A673 (cell line): ENCODE data around the gene FOXF1. TPM values are rescaled to one million over a fixed set of nuclear protein-coding genes. Genes with fewer than 3 reads are reported as not detected.

Experiments used
- BruUV-seq: library from RNA; stranded (reverse); fragments of 400-500 nt; replicated peaks from 2 replicates; lab custom pipeline; 2021; lab: Mats Ljungman, UMichigan
- CTCF ChIA-PET: fragments of 300-600 bp; sonication (Branson Sonifier 250); formaldehyde crosslinking; loops from one replicate; lab custom pipeline; 2022; ENCODE audit warnings: antibody characterized with exemption; lab: Charles Lee
- POLR2A ChIA-PET: fragments of 300-600 bp; sonication (Branson Sonifier 250); formaldehyde crosslinking; loops from one replicate; lab custom pipeline; 2022; ENCODE audit warnings: antibody characterized with exemption; ENCODE audit not compliant: low non-redundant PET; lab: Charles Lee
- DNase-seq: peaks from one replicate; pipeline ENCODE4 v3.0.0-alpha.2; 2015; ENCODE audit warnings: low spot score
- H3K27ac ChIP-seq: fragments of 200-600 bp; sonication (generic); 2 replicates; pipeline ENCODE4 v1.5.1; 2016; ENCODE audit warnings: mixed run types, low read depth, mild to moderate bottlenecking, mixed read lengths, antibody characterized with exemption, low read length; ENCODE audit not compliant: poor library complexity, severe bottlenecking
- H3K27me3 ChIP-seq: fragments of 200-600 bp; sonication (generic); replicated peaks from 2 replicates; pipeline ENCODE4 v1.6.1; 2017; ENCODE audit warnings: mixed run types, low read depth, mild to moderate bottlenecking, mixed read lengths, antibody characterized with exemption, low read length; ENCODE audit not compliant: insufficient read depth, poor library complexity
- H3K36me3 ChIP-seq: fragments of 200-600 bp; sonication (generic); 2 replicates; pipeline ENCODE4 v1.6.1; 2016; ENCODE audit warnings: mixed run types, mild to moderate bottlenecking, mixed read lengths, antibody characterized with exemption, low read length; ENCODE audit not compliant: insufficient read depth, poor library complexity, severe bottlenecking
- H3K4me1 ChIP-seq: fragments of 200-600 bp; sonication (generic); 2 replicates; pipeline ENCODE4 v1.6.1; 2017; ENCODE audit warnings: mixed run types, mild to moderate bottlenecking, mixed read lengths, antibody characterized with exemption, low read length; ENCODE audit not compliant: insufficient read depth, poor library complexity, severe bottlenecking
- H3K4me3 ChIP-seq: fragments of 200-600 bp; sonication (generic); 2 replicates; pipeline ENCODE4 v1.5.1; 2016; ENCODE audit warnings: low read depth, mixed run types, mild to moderate bottlenecking, mixed read lengths, low read length; ENCODE audit not compliant: poor library complexity, severe bottlenecking
- H3K9me3 ChIP-seq: fragments of 200-600 bp; sonication (generic); 2 replicates; pipeline ENCODE4 v1.6.1; 2016; ENCODE audit warnings: mixed run types, low read depth, mild to moderate bottlenecking, mixed read lengths, antibody characterized with exemption, low read length; ENCODE audit not compliant: poor library complexity, severe bottlenecking
- EZH2 ChIP-seq: fragments of 200-600 bp; sonication (generic); IDR thresholded peaks from 2 replicates; pipeline ENCODE4 v1.6.1; 2017; ENCODE audit warnings: borderline replicate concordance, low read depth, mild to moderate bottlenecking, mixed read lengths, antibody characterized with exemption, low read length; ENCODE audit not compliant: poor library complexity, severe bottlenecking
- intact Hi-C: fragments of 100-400 bp; cut with micrococcal nuclease; formaldehyde crosslinking; loops from one replicate; pipeline ENCODE4 v1.10.0; 2022; ENCODE audit not compliant: unreplicated experiment
- total RNA-seq: library from RNA; stranded (reverse); gene quantifications from 2 replicates; pipeline ENCODE4 v1.2.3, GENCODE V29; 2021
- TF ChIP-seq, protein P1 (sequence below): fragments of 300-800, 200-600 bp; sonication (generic); conservative IDR thresholded peaks from 2 replicates; pipeline ENCODE4 v1.5.1; 2017; ENCODE audit warnings: low read depth, mild to moderate bottlenecking, antibody characterized with exemption, low read length, moderate library complexity, mixed read lengths

Gene FOXF1
- total RNA-seq, 1 experiment from 2014 or later = not detected

DNA sequence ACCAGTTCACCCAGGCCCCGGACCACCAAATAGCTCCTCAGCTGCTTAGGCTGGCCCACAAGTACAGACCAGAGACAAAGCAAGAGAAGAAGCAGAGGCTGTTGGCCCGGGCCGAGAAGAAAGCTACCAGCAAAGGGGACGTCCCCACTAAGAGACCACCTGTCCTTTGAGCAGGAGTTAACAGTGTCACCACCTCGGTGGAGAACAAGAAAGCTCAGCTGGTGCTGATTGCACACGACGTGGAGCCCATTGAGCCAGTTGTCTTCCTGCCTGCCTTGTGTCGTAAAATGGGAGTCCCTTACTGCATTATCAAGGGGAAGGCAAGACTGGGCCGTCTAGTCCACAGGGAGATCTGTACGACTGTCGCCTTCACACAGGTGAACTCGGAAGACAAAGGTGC is 15.4 kb downstream of the FOXF1 start:
- Histone ChIP-seq H3K9me3 (no peaks in the 10 kb centered on the region), H3K27me3 (peaks cover 61% of the 10 kb centered on the region), H3K4me3 (no peak overlapping the region), H3K27ac (no peak overlapping the region), H3K4me1 (no peaks in the 10 kb centered on the region), H3K36me3 (no peaks in the 10 kb centered on the region)
- DNase-seq = no peak
- TF ChIP-seq EZH2 = no peak
- TF ChIP-seq, protein P1, sequence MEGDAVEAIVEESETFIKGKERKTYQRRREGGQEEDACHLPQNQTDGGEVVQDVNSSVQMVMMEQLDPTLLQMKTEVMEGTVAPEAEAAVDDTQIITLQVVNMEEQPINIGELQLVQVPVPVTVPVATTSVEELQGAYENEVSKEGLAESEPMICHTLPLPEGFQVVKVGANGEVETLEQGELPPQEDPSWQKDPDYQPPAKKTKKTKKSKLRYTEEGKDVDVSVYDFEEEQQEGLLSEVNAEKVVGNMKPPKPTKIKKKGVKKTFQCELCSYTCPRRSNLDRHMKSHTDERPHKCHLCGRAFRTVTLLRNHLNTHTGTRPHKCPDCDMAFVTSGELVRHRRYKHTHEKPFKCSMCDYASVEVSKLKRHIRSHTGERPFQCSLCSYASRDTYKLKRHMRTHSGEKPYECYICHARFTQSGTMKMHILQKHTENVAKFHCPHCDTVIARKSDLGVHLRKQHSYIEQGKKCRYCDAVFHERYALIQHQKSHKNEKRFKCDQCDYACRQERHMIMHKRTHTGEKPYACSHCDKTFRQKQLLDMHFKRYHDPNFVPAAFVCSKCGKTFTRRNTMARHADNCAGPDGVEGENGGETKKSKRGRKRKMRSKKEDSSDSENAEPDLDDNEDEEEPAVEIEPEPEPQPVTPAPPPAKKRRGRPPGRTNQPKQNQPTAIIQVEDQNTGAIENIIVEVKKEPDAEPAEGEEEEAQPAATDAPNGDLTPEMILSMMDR = no peak
- BruUV-seq = no TSS peak
- intact Hi-C loops = no loop called here
- ChIA-PET CTCF (no interaction called here), POLR2A (no interaction called here)

DNA sequence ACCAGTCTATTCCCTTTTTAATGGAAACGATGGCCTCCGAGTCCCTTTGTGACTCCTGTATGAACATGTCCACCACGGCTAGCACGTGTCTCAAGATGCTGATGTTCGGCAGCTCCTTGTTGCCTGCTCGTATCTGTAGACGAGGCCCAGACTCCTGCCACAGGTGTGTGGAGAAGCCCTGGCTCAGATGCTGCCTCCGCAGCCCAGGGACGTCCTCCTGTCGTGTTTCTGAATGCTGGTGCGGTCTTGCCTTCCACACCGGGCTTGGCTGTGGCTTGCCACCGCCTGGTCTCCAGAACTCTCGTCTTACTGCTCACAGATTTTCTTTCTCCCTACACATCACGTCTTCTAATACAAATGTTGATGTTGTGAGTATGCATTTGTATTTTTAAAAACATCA is 17.0 kb downstream of the FOXF1 start:
- Histone ChIP-seq H3K27ac (no peak overlapping the region), H3K36me3 (no peaks in the 10 kb centered on the region), H3K9me3 (no peaks in the 10 kb centered on the region), H3K27me3 (peaks cover 45% of the 10 kb centered on the region), H3K4me3 (no peak overlapping the region), H3K4me1 (no peaks in the 10 kb centered on the region)
- no peak for DNase-seq
- no peak for TF ChIP-seq EZH2
- TF ChIP-seq, protein P1 = no peak
- no TSS peak for BruUV-seq
- ChIA-PET POLR2A (no interaction called here), CTCF (no interaction called here)
- intact Hi-C loops = no loop called here

DNA sequence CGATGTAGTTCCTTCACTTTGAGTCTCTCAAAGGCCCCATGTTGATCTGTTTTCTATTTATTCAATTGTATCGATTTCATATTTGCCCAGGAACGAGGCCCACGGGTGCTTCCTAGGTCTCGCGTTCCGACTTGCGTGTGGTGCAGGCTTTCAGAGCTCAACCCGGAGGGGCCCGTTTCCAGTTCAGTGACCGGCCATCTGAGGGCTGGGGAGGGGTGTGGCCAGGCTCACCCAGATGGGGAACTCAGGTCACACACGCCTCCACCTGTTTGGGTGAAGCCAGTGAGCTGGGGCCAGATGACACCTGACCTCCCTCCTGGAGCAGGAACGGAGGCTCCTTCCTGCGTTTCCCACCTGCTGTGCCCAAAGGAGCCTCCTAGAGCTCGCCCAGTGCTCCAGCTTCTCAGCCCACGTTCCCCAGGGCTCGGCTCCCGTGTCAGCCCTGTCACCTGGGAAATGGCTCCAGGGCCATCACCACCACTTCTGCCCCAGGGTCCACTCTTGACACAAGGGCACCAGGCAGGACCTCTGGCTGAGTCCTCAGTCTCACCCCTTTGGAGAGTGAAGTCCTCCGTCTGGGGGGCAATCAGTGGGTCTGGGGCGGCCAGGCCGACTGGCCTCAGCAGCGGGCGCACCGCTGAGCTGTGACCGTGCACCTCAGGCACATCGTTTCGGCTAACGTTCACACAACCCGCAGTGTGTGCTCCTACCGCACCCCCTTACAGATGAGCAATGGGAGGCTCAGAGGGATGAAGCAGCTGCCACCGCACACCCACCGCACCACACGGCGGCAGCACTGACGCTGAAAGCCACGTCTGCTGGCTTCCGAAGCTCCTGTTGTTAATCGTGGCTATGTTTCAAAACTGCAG is 18.0 kb downstream of the FOXF1 start:
- Histone ChIP-seq H3K9me3 (no peaks in the 10 kb centered on the region), H3K4me1 (no peaks in the 10 kb centered on the region), H3K27me3 (peaks cover 35% of the 10 kb centered on the region), H3K27ac (no peak overlapping the region), H3K36me3 (no peaks in the 10 kb centered on the region), H3K4me3 (no peak overlapping the region)
- ChIA-PET CTCF (no interaction called here), POLR2A (no interaction called here)
- no TSS peak for BruUV-seq
- TF ChIP-seq EZH2 = no peak
- TF ChIP-seq, protein P1 = no peak
- intact Hi-C loops = no loop called here
- no peak for DNase-seq
